Mesothelial cell of epicardium (in vitro differentiated cells): Measurements from ENCODE around the gene DPP6. TPM values are rescaled to one million over a fixed set of nuclear protein-coding genes. Genes with fewer than 3 reads are reported as not detected.
"Not testable (repeated sequence)": the region's sequence is repeated elsewhere in the genome, so short reads cannot be mapped to it uniquely, and the experiment has no call there.

ENCODE experiments used
- DNase-seq, 2 experiments: peaks; one replicate each; pipeline ENCODE4 v3.0.0; 2021; ENCODE audit warnings: low spot score in 2 of 2; ENCODE audit not compliant: unreplicated experiment in 2 of 2
- H3K27ac Mint-ChIP-seq: 2 replicates; pipeline ENCODE4 v1.8.0; 2021; ENCODE audit warnings: mixed read lengths
- H3K27me3 Mint-ChIP-seq: 2 replicates; pipeline ENCODE4 v1.8.0; 2021; ENCODE audit warnings: low read depth, mixed read lengths
- H3K36me3 Mint-ChIP-seq: 2 replicates; pipeline ENCODE4 v1.8.0; 2021; ENCODE audit warnings: mixed read lengths
- H3K4me1 Mint-ChIP-seq: 2 replicates; pipeline ENCODE4 v1.8.0; 2021; ENCODE audit warnings: mixed read lengths
- H3K4me3 Mint-ChIP-seq: 2 replicates; pipeline ENCODE4 v1.8.0; 2021; ENCODE audit warnings: mild to moderate bottlenecking, moderate library complexity, mixed read lengths
- H3K9me3 Mint-ChIP-seq: 2 replicates; pipeline ENCODE4 v1.8.0; 2021; ENCODE audit warnings: mixed read lengths
- CTCF ChIP-seq: fragments of 200-600 bp; sonication (generic); IDR thresholded peaks from one replicate; pipeline ENCODE4 v1.5.0; 2021; ENCODE audit warnings: antibody characterized with exemption; ENCODE audit not compliant: unreplicated experiment
- total RNA-seq: library from RNA; stranded (reverse); gene quantifications from 3 replicates; pipeline ENCODE4 v1.2.1, GENCODE V29; 2021

Gene DPP6
- total RNA-seq, 1 donor from 2014 or later: 0.09 TPM

- no peak for DNase-seq
- H3K27me3 Mint-ChIP-seq: no peaks in the 10 kb centered on the region
- no peak overlapping the region for H3K4me3 Mint-ChIP-seq
- H3K36me3 Mint-ChIP-seq: peaks cover 2% of the 10 kb centered on the region
- H3K4me1 Mint-ChIP-seq: no peaks in the 10 kb centered on the region
- peaks cover 31% of the 10 kb centered on the region for H3K9me3 Mint-ChIP-seq
- H3K27ac Mint-ChIP-seq: no peak overlapping the region
- no peak for TF ChIP-seq CTCF
Observed at GRCh38 chr7:154656618-154657017, 604.4 kb downstream of the DPP6 start.

GRCh38 chr7:154666768-154667167 lies 614.6 kb downstream of the DPP6 start:
- Mint-ChIP-seq H3K27ac (no peak overlapping the region), H3K27me3 (no peaks in the 10 kb centered on the region), H3K36me3 (no peaks in the 10 kb centered on the region), H3K4me1 (no peaks in the 10 kb centered on the region), H3K4me3 (no peak overlapping the region), H3K9me3 (peaks cover 42% of the 10 kb centered on the region)
- DNase-seq: no peak
- no peak for TF ChIP-seq CTCF

- no peak for DNase-seq
- H3K4me3 Mint-ChIP-seq: no peak overlapping the region
- TF ChIP-seq CTCF: no peak
- H3K9me3 Mint-ChIP-seq: peaks cover 49% of the 10 kb centered on the region
- no peaks in the 10 kb centered on the region for H3K27me3 Mint-ChIP-seq
- H3K27ac Mint-ChIP-seq: no peak overlapping the region
- no peaks in the 10 kb centered on the region for H3K4me1 Mint-ChIP-seq
- no peaks in the 10 kb centered on the region for H3K36me3 Mint-ChIP-seq
Observed at GRCh38 chr7:154672659-154673415, 620.6 kb downstream of the DPP6 start.

GRCh38 chr7:154674191-154674590 lies 622.0 kb downstream of the DPP6 start:
- no peaks in the 10 kb centered on the region for H3K4me1 Mint-ChIP-seq
- peaks cover 50% of the 10 kb centered on the region for H3K9me3 Mint-ChIP-seq
- H3K27ac Mint-ChIP-seq: no peak overlapping the region
- H3K27me3 Mint-ChIP-seq: no peaks in the 10 kb centered on the region
- no peak for DNase-seq
- no peak overlapping the region for H3K4me3 Mint-ChIP-seq
- no peaks in the 10 kb centered on the region for H3K36me3 Mint-ChIP-seq
- no peak for TF ChIP-seq CTCF

GRCh38 chr7:154675560-154675959 lies 623.4 kb downstream of the DPP6 start:
- TF ChIP-seq CTCF: no peak
- DNase-seq: no peak
- peaks cover 52% of the 10 kb centered on the region for H3K9me3 Mint-ChIP-seq
- H3K36me3 Mint-ChIP-seq: no peaks in the 10 kb centered on the region
- H3K4me3 Mint-ChIP-seq: no peak overlapping the region
- H3K4me1 Mint-ChIP-seq: no peaks in the 10 kb centered on the region
- H3K27ac Mint-ChIP-seq: no peak overlapping the region
- H3K27me3 Mint-ChIP-seq: no peaks in the 10 kb centered on the region

- not testable (repeated sequence) for H3K27me3 Mint-ChIP-seq, DNase-seq, H3K36me3 Mint-ChIP-seq, H3K4me1 Mint-ChIP-seq, H3K4me3 Mint-ChIP-seq, H3K27ac Mint-ChIP-seq
- H3K9me3 Mint-ChIP-seq: peaks cover 50% of the 10 kb centered on the region
Observed at GRCh38 chr7:154676033-154676421, 623.8 kb downstream of the DPP6 start.
